Astrocyte (in vitro differentiated cells and primary cell): Measurements from ENCODE around the gene XYLT1.

Experiments
- EZH2 ChIP-seq: IDR thresholded peaks from 2 replicates; pipeline ENCODE4 v1.6.1; 2012; ENCODE audit warnings: mild to moderate bottlenecking, low read length, inconsistent platforms; ENCODE audit not compliant: insufficient read depth
- TF ChIP-seq, protein P1 (sequence below): IDR thresholded peaks from 2 replicates; pipeline ENCODE4 v1.5.1; 2011; ENCODE audit warnings: low read depth, mild to moderate bottlenecking, inconsistent platforms, low read length, moderate library complexity; ENCODE audit not compliant: insufficient read depth

- TF ChIP-seq, protein P1, sequence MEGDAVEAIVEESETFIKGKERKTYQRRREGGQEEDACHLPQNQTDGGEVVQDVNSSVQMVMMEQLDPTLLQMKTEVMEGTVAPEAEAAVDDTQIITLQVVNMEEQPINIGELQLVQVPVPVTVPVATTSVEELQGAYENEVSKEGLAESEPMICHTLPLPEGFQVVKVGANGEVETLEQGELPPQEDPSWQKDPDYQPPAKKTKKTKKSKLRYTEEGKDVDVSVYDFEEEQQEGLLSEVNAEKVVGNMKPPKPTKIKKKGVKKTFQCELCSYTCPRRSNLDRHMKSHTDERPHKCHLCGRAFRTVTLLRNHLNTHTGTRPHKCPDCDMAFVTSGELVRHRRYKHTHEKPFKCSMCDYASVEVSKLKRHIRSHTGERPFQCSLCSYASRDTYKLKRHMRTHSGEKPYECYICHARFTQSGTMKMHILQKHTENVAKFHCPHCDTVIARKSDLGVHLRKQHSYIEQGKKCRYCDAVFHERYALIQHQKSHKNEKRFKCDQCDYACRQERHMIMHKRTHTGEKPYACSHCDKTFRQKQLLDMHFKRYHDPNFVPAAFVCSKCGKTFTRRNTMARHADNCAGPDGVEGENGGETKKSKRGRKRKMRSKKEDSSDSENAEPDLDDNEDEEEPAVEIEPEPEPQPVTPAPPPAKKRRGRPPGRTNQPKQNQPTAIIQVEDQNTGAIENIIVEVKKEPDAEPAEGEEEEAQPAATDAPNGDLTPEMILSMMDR: no peak
- TF ChIP-seq EZH2: no peak
Observed at GRCh38 chr16:17370223-17370707, 100.5 kb downstream of the XYLT1 start.
